PC-9 (cell line): ENCODE data around the gene TTLL13. TPM values are rescaled to one million over a fixed set of nuclear protein-coding genes. Genes with fewer than 3 reads are reported as not detected.

Experiments
- BruUV-seq: library from RNA; stranded (reverse); fragments of 400-500 nt; replicated peaks from 2 replicates; lab custom pipeline; 2021; lab: Mats Ljungman, UMichigan
- CTCF ChIA-PET: fragments of 300-600 bp; sonication (Branson Sonifier 250); formaldehyde crosslinking; loops from one replicate; lab custom pipeline; 2022; ENCODE audit warnings: antibody characterized with exemption; lab: Charles Lee
- POLR2A ChIA-PET: fragments of 300-600 bp; sonication (Branson Sonifier 250); formaldehyde crosslinking; loops from one replicate; lab custom pipeline; 2022; ENCODE audit warnings: antibody characterized with exemption; ENCODE audit not compliant: unreplicated experiment; lab: Charles Lee
- DNase-seq, 2 experiments: peaks; one replicate each; pipeline versions ENCODE4 v3.0.0 to v3.0.0-alpha.2; 2015 to 2022; ENCODE audit warnings: mixed read lengths in 1 of 2
- H2AFZ ChIP-seq: fragments of 200-600 bp; sonication (generic); 2 replicates; pipeline ENCODE4 v1.8.1; 2017; ENCODE audit warnings: antibody characterized with exemption
- H3F3A ChIP-seq: fragments of 200-600 bp; sonication (generic); 2 replicates; pipeline ENCODE4 v1.8.1; 2017; ENCODE audit warnings: antibody characterized with exemption, mild to moderate bottlenecking, low read depth; ENCODE audit not compliant: insufficient read depth
- H3K27ac ChIP-seq: fragments of 200-600 bp; sonication (generic); 2 replicates; pipeline ENCODE4 v1.6.1; 2016; ENCODE audit warnings: mixed run types
- H3K27me3 ChIP-seq: fragments of 200-600 bp; sonication (generic); 2 replicates; pipeline ENCODE4 v1.6.1; 2016; ENCODE audit warnings: low read depth, mixed run types; ENCODE audit not compliant: insufficient read depth
- H3K36me3 ChIP-seq: fragments of 200-600 bp; sonication (generic); 2 replicates; pipeline ENCODE4 v1.6.1; 2016; ENCODE audit warnings: low read depth, mixed run types
- H3K4me1 ChIP-seq: fragments of 200-600 bp; sonication (generic); replicated peaks from 2 replicates; pipeline ENCODE4 v1.6.1; 2016; ENCODE audit warnings: mixed run types; ENCODE audit not compliant: insufficient read depth
- H3K4me2 ChIP-seq: fragments of 200-600 bp; sonication (generic); 2 replicates; pipeline ENCODE4 v1.6.1; 2017; ENCODE audit warnings: mixed run types
- H3K4me3 ChIP-seq: fragments of 200-600 bp; sonication (generic); 2 replicates; pipeline ENCODE4 v1.6.1; 2016; ENCODE audit warnings: mixed run types
- H3K79me2 ChIP-seq: fragments of 200-600 bp; sonication (generic); 2 replicates; pipeline ENCODE4 v1.6.1; 2017; ENCODE audit warnings: low read depth, mixed run types
- H3K9me2 ChIP-seq: fragments of 200-600 bp; sonication (generic); 2 replicates; pipeline ENCODE4 v1.8.1; 2017; ENCODE audit warnings: mild to moderate bottlenecking; ENCODE audit not compliant: insufficient read depth
- H3K9me3 ChIP-seq: fragments of 200-600 bp; sonication (generic); 2 replicates; pipeline ENCODE4 v1.8.1; 2016; ENCODE audit warnings: low read depth; ENCODE audit not compliant: insufficient read depth
- H4K20me1 ChIP-seq: fragments of 200-600 bp; sonication (generic); 2 replicates; pipeline ENCODE4 v1.8.1; 2017; ENCODE audit not compliant: insufficient read depth
- EZH2 ChIP-seq: fragments of 200-600 bp; sonication (generic); IDR thresholded peaks from 2 replicates; pipeline ENCODE4 v1.8.0; 2017; ENCODE audit warnings: antibody characterized with exemption, low read depth
- intact Hi-C: fragments of 100-400 bp; cut with micrococcal nuclease; formaldehyde crosslinking; loops from one replicate; pipeline ENCODE4 v1.10.0; 2022; ENCODE audit not compliant: unreplicated experiment
- total RNA-seq: library from RNA; stranded (reverse); gene quantifications from 2 replicates; pipeline ENCODE4 v1.2.3, GENCODE V29; 2021
- TF ChIP-seq, protein P1 (sequence below): fragments of 200-600 bp; sonication (generic); conservative IDR thresholded peaks from 2 replicates; pipeline ENCODE4 v1.6.1; 2017; ENCODE audit warnings: mixed run types, antibody characterized with exemption, mild to moderate bottlenecking, moderate library complexity

TTLL13 gene
- total RNA-seq, 1 experiment from 2014 or later = 0.96 TPM

DNA sequence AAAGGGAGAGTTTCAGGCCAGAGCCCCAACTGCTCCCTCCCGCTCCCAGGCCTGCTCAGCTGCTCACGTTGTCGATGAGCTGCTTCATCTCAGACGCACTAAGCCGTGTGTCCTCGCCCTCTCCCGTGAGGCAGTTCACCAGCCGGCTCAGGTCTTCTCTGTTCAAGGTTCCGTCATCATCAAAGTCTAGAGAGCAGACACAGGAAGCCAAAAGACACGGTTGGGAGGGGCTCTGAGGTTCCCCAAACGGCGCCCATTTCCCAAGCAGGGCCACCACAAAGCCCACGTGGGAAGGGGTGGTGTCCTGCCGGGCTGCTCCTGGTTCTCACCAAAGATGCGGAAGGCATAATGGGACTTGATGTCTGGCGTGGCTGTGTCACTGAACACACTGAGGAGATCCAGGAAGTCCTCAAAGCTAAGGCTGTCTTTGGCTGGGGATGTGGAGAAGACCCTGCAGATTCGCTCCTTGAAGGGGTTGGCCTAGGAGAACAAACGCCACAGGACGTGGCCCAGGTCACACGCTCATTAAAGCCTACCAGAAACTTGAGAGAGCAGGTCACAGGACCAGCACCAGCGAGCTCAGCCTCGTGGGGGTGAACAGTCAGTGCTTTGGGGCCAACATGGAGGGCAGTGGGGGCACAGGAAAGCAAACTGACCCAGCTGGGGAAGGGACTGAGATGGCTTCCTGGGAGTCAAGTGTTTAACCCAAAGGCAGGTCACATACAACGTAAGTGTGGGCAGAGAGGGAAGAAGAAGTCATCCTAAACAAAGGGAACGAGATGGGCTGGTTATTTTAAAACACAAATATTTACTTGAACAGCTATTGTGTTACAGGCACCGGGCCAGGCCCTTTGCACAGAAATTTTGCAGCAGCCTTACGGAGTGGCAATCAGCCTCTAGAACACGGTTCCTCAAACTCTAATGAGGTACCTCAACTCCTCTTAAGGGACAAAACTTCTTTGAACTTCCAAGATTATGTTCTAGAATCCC is 18.0 kb upstream of the TTLL13 start:
- Histone ChIP-seq H3K9me3 (no peaks in the 10 kb centered on the region), H2AFZ (no peak overlapping the region), H3K4me1 (peaks cover 46% of the 10 kb centered on the region), H3K27ac (no peak overlapping the region), H3K4me3 (peak overlapping the region; percentile 86; the same call in 1 of the 2 replicates), H3K79me2 (peaks cover 46% of the 10 kb centered on the region), H3K9me2 (no peaks in the 10 kb centered on the region), H3F3A (peaks cover 79% of the 10 kb centered on the region), H4K20me1 (peaks cover 14% of the 10 kb centered on the region; the same call in 1 of the 2 replicates), H3K36me3 (0 out of 2 replicates have a peak, but pooled peaks cover 15% of the 10 kb centered on the region), H3K4me2 (peak overlapping the region; percentile 94), H3K27me3 (no peaks in the 10 kb centered on the region)
- DNase-seq = no peak
- no peak for TF ChIP-seq EZH2
- TF ChIP-seq, protein P1, sequence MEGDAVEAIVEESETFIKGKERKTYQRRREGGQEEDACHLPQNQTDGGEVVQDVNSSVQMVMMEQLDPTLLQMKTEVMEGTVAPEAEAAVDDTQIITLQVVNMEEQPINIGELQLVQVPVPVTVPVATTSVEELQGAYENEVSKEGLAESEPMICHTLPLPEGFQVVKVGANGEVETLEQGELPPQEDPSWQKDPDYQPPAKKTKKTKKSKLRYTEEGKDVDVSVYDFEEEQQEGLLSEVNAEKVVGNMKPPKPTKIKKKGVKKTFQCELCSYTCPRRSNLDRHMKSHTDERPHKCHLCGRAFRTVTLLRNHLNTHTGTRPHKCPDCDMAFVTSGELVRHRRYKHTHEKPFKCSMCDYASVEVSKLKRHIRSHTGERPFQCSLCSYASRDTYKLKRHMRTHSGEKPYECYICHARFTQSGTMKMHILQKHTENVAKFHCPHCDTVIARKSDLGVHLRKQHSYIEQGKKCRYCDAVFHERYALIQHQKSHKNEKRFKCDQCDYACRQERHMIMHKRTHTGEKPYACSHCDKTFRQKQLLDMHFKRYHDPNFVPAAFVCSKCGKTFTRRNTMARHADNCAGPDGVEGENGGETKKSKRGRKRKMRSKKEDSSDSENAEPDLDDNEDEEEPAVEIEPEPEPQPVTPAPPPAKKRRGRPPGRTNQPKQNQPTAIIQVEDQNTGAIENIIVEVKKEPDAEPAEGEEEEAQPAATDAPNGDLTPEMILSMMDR = no peak
- ChIA-PET POLR2A (interaction anchor here (0.7 kb wide), 1 partner anchor 10 kb away, joined by 5 read pairs; no protein-coding TSS in a partner anchor), CTCF (no interaction called here)
- BruUV-seq = no TSS peak
- intact Hi-C loops = loop anchor here (2.0 to 5.0 kb wide), 3 partner anchors 55 to 339 kb away; partner anchors contain the start of gene AP3S2

DNA sequence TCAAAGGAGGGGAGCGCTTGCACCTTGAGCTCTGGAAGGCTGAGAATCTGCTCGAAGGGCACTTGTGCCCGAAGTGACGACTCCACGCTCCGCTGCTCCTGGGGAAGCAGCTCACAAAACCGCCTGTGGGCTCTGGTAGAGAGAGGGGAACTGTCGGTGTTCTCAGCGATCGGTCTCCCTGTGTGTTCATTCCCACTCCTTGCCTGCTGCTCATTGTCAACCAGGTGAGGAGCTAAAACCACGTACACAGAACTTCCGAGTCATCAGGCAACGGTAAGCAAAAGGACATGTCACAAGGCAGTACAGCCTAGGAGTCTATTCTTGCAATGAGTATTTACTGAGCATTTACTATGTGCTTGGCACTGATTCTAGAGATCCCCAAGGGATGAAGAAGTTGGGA is 17.2 kb upstream of the TTLL13 start:
- peak in 1 of 2 experiments; percentile 52 for DNase-seq
- POLR2A ChIA-PET = interaction anchor here (0.6 to 0.7 kb wide), 2 partner anchors 11 to 31 kb away, joined by 4 to 5 read pairs; partner anchors contain the start of gene SEMA4B
- H3K4me2 ChIP-seq = peak overlapping the region; percentile 94
- H3K9me3 ChIP-seq = no peaks in the 10 kb centered on the region
- TF ChIP-seq EZH2 = no peak
- TF ChIP-seq, protein P1 = no peak
- no peaks in the 10 kb centered on the region for H3K9me2 ChIP-seq
- H4K20me1 ChIP-seq = 0 out of 2 replicates have a peak, but pooled peaks cover 14% of the 10 kb centered on the region
- intact Hi-C loops = loop anchor here (2.0 to 5.0 kb wide), 3 partner anchors 55 to 340 kb away; partner anchors contain the start of gene AP3S2
- no peaks in the 10 kb centered on the region for H3K27me3 ChIP-seq
- 0 out of 2 replicates have a peak, but pooled peaks cover 13% of the 10 kb centered on the region for H3K36me3 ChIP-seq
- CTCF ChIA-PET = no interaction called here
- H3K27ac ChIP-seq = no peak overlapping the region
- H3K79me2 ChIP-seq = peaks cover 49% of the 10 kb centered on the region
- H3K4me3 ChIP-seq = peak overlapping the region; percentile 86
- no TSS peak for BruUV-seq
- H2AFZ ChIP-seq = no peak overlapping the region
- H3F3A ChIP-seq = peaks cover 75% of the 10 kb centered on the region
- peaks cover 54% of the 10 kb centered on the region for H3K4me1 ChIP-seq

DNA sequence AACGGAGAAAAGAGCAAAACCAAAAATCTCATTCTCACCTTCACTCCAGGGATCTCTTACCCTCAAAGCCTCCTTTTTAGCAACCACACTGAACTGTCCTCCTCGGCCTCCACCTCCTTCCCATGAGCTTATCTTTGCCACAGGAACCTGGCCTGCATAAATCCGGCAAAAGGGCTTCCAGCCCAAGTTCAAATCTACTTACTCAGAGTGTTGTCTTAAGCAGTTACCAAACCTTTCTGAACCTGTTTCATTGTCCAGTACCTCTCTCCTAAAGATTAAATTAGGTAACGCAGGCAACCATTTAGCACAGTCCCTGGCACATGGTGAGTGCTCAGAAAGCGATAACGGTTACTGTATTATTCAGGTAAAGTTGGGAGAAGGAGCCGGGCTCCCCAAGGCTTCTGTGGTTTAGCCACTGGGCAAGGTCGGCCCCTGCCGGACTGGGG is 16.4 kb upstream of the TTLL13 start:
- H3K9me2 ChIP-seq = no peaks in the 10 kb centered on the region
- intact Hi-C loops = loop anchor here (1.0 to 5.0 kb wide), 4 partner anchors 32 to 341 kb away; partner anchors contain the start of genes AP3S2 and NGRN
- H3K4me3 ChIP-seq = peak overlapping the region; percentile 86
- peaks cover 49% of the 10 kb centered on the region for H3K79me2 ChIP-seq
- H3F3A ChIP-seq = peaks cover 78% of the 10 kb centered on the region
- H3K4me2 ChIP-seq = peak overlapping the region; percentile 94
- DNase-seq = no peak
- TF ChIP-seq EZH2 = no peak
- TF ChIP-seq, protein P1 = peak; percentile 64; the same call in 1 of the 2 replicates
- BruUV-seq = no TSS peak
- H4K20me1 ChIP-seq = 0 out of 2 replicates have a peak, but pooled peaks cover 14% of the 10 kb centered on the region
- H3K36me3 ChIP-seq = peaks cover 16% of the 10 kb centered on the region
- POLR2A ChIA-PET = interaction anchor here (0.6 kb wide), 1 partner anchor 74 kb away, joined by 6 read pairs; no protein-coding TSS in a partner anchor
- H3K4me1 ChIP-seq = peaks cover 57% of the 10 kb centered on the region
- peak overlapping the region; percentile 89; the same call in 1 of the 2 replicates for H2AFZ ChIP-seq
- CTCF ChIA-PET = interaction anchor here (0.8 kb wide), 1 partner anchor 59 kb away, joined by 3 read pairs; no protein-coding TSS in a partner anchor
- no peaks in the 10 kb centered on the region for H3K27me3 ChIP-seq
- peak overlapping the region; percentile 74 for H3K27ac ChIP-seq
- no peaks in the 10 kb centered on the region for H3K9me3 ChIP-seq
